Globus pallidus (tissue), 1 donor: ENCODE results near the gene ICA1L.

Experiments
- DNase-seq: peaks from one replicate; pipeline ENCODE4 v3.0.0-alpha.2; 2015; ENCODE audit warnings: low spot score

Gene ICA1L

GRCh38 chr2:202736826-202737225 lies 134.7 kb downstream of the ICA1L start:
- no peak for DNase-seq

GRCh38 chr2:202726070-202726469 lies 145.5 kb downstream of the ICA1L start:
- DNase-seq: no peak

- DNase-seq: no peak
These were observed 147.8 kb downstream of the ICA1L start for GRCh38 chr2:202723746-202724145.
